Calu3 (cell line): ENCODE data around the gene LRSAM1. TPM values are rescaled to one million over a fixed set of nuclear protein-coding genes. Genes with fewer than 3 reads are reported as not detected.

Experiments used
- BruUV-seq: library from RNA; stranded (reverse); fragments of 400-500 nt; replicated peaks from 2 replicates; lab custom pipeline; 2021; lab: Mats Ljungman, UMichigan
- CTCF ChIA-PET: fragments of 300-600 bp; sonication (Branson Sonifier 250); formaldehyde crosslinking; loops from one replicate; lab custom pipeline; 2022; ENCODE audit warnings: antibody characterized with exemption; lab: Charles Lee
- DNase-seq: peaks from one replicate; pipeline ENCODE4 v3.0.0; 2022
- H3K27ac Mint-ChIP-seq: one replicate; pipeline ENCODE4 v1.8.0; 2022; ENCODE audit warnings: mixed read lengths; ENCODE audit not compliant: unreplicated experiment
- H3K27me3 Mint-ChIP-seq: one replicate; pipeline ENCODE4 v1.8.0; 2022; ENCODE audit warnings: mixed read lengths; ENCODE audit not compliant: unreplicated experiment
- H3K36me3 Mint-ChIP-seq: one replicate; pipeline ENCODE4 v1.8.0; 2022; ENCODE audit warnings: mild to moderate bottlenecking, moderate library complexity, mixed read lengths; ENCODE audit not compliant: insufficient read depth, unreplicated experiment
- H3K4me1 Mint-ChIP-seq: one replicate; pipeline ENCODE4 v1.8.0; 2022; ENCODE audit warnings: mild to moderate bottlenecking, low read depth, mixed read lengths; ENCODE audit not compliant: unreplicated experiment
- H3K4me3 Mint-ChIP-seq: one replicate; pipeline ENCODE4 v1.8.0; 2022; ENCODE audit warnings: mild to moderate bottlenecking, low read depth, moderate library complexity, mixed read lengths; ENCODE audit not compliant: unreplicated experiment
- H3K9me3 Mint-ChIP-seq: one replicate; pipeline ENCODE4 v1.8.0; 2022; ENCODE audit warnings: low read depth, mixed read lengths; ENCODE audit not compliant: unreplicated experiment
- intact Hi-C: fragments of 100-400 bp; cut with micrococcal nuclease; formaldehyde crosslinking; loops from one replicate; pipeline ENCODE4 v1.10.0; 2022; ENCODE audit not compliant: unreplicated experiment
- total RNA-seq: library from RNA; stranded (reverse); gene quantifications from 2 replicates; pipeline ENCODE4 v1.2.3, GENCODE V29; 2022
- TF ChIP-seq, protein P1 (sequence below): fragments of 200-600 bp; IDR thresholded peaks from one replicate; pipeline ENCODE4 v1.8.0; 2022; ENCODE audit warnings: antibody characterized with exemption; ENCODE audit not compliant: unreplicated experiment

Gene LRSAM1
- total RNA-seq, 1 experiment from 2014 or later: 12.0 TPM

DNA sequence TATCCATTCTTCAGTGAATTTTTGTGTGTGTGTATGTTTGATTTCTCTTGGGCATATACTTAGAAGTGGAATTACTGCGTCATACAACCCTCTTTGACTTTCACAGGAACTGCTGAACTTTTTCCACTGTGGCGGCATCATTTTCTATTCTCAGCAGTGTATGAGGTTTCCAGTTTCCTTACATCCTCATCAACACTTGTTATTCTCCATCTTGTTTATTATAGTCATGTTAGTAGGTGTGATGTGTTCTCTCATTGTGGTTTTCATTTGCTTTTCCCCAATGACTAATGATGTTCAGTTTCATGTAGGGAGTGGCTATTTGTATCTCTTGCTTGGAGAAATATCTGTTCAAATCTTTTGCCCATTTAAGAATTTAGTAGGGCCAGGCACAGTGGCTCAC, 24.6 kb upstream of the LRSAM1 start:
- DNase-seq: no peak
- TF ChIP-seq, protein P1, sequence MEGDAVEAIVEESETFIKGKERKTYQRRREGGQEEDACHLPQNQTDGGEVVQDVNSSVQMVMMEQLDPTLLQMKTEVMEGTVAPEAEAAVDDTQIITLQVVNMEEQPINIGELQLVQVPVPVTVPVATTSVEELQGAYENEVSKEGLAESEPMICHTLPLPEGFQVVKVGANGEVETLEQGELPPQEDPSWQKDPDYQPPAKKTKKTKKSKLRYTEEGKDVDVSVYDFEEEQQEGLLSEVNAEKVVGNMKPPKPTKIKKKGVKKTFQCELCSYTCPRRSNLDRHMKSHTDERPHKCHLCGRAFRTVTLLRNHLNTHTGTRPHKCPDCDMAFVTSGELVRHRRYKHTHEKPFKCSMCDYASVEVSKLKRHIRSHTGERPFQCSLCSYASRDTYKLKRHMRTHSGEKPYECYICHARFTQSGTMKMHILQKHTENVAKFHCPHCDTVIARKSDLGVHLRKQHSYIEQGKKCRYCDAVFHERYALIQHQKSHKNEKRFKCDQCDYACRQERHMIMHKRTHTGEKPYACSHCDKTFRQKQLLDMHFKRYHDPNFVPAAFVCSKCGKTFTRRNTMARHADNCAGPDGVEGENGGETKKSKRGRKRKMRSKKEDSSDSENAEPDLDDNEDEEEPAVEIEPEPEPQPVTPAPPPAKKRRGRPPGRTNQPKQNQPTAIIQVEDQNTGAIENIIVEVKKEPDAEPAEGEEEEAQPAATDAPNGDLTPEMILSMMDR: no peak
- intact Hi-C loops: no loop called here
- H3K27ac Mint-ChIP-seq: no peak overlapping the region
- CTCF ChIA-PET: no interaction called here
- no peak overlapping the region for H3K4me3 Mint-ChIP-seq
- H3K36me3 Mint-ChIP-seq: peaks cover 34% of the 10 kb centered on the region
- no TSS peak for BruUV-seq
- no peaks in the 10 kb centered on the region for H3K9me3 Mint-ChIP-seq
- peaks cover 8% of the 10 kb centered on the region for H3K4me1 Mint-ChIP-seq
- H3K27me3 Mint-ChIP-seq: no peaks in the 10 kb centered on the region

DNA sequence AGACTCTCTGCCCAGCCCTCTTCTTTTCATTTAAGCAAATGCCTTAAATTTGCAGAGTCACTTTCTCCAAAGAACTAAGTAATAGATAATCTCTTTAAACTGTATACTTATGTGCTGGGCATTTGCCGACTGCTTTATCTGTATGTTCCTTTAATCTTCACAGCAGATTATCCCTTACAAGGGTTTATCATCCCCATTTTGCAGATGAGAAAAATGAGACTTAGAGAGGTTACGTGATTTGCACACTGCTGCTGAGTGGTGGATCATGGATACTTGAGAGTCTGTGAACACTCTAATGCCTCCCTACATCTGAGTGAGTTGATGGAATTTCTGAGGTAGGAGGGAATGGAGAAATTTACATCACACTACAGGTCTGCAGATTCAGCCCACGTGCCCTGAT, 23.0 kb upstream of the LRSAM1 start:
- CTCF ChIA-PET: no interaction called here
- Mint-ChIP-seq H3K27ac (no peak overlapping the region), H3K36me3 (peaks cover 28% of the 10 kb centered on the region), H3K4me3 (no peak overlapping the region), H3K27me3 (no peaks in the 10 kb centered on the region), H3K9me3 (no peaks in the 10 kb centered on the region), H3K4me1 (no peaks in the 10 kb centered on the region)
- no peak for DNase-seq
- TF ChIP-seq, protein P1: no peak
- BruUV-seq: no TSS peak
- intact Hi-C loops: no loop called here

DNA sequence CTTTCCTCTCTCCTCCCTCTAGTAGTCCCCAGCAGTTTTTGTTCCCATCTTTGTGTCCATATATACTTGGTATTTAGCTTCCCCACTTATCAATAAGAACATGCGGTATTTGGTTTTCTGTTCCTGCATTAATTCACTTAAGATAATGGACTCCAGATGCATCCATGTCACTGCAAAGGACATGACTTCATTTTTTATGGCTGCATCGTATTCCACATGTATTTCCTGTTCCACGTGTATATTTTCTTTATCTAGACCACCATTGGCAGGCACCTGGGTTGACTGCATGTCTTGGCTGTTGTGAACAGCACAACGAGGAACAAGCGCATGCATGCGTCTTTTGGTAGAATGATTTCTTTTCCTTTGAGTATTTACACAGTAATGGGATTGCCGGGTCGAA, 20.9 kb upstream of the LRSAM1 start:
- Mint-ChIP-seq H3K4me3 (no peak overlapping the region), H3K4me1 (no peaks in the 10 kb centered on the region), H3K36me3 (peaks cover 18% of the 10 kb centered on the region), H3K27me3 (no peaks in the 10 kb centered on the region), H3K9me3 (no peaks in the 10 kb centered on the region), H3K27ac (no peak overlapping the region)
- TF ChIP-seq, protein P1: no peak
- CTCF ChIA-PET: no interaction called here
- intact Hi-C loops: no loop called here
- DNase-seq: no peak
- no TSS peak for BruUV-seq

DNA sequence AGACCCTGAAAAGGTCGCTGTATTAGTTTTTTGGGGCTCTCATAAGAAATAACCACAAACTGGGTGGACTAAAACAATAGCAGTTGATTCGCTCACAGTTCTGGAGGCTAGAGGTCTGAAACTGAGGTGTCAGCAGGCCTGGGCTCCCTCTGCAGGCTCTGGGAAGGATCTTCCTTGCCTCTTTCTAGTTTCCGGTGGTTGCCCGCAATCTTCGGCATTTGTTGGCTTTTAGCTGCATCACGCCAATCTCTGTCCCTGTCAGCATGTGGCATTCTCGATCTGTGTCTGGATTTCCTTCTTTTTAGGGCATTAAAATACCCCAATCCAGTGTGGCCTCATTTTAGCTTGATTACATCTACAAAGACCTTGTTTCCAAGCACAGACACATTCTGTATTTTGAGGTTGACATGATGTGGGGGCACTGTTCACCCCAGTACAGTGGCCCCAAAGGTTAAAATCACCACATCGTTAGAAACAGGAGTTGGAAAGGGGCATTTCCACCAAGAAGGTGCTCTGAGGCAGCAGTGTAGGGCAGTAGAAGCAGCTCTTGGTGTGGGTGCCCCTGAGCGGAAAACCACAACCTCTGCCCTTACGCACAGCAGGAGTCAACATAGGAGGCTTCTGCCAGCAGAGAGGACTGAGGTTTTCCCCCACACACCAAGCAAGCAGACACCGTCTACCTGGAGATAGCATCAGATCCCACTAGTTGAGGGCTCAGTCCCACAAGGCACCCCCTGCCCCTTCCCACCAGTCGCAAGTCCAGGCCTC, 13.6 kb upstream of the LRSAM1 start:
- BruUV-seq: no TSS peak
- no peak for DNase-seq
- no peaks in the 10 kb centered on the region for H3K4me1 Mint-ChIP-seq
- intact Hi-C loops: no loop called here
- no peak overlapping the region for H3K4me3 Mint-ChIP-seq
- peaks cover 7% of the 10 kb centered on the region for H3K9me3 Mint-ChIP-seq
- H3K36me3 Mint-ChIP-seq: peaks cover 33% of the 10 kb centered on the region
- TF ChIP-seq, protein P1: no peak
- no peak overlapping the region for H3K27ac Mint-ChIP-seq
- H3K27me3 Mint-ChIP-seq: no peaks in the 10 kb centered on the region
- CTCF ChIA-PET: interaction anchor here (1.2 kb wide), 1 partner anchor 11 kb away, joined by 3 read pairs; no protein-coding TSS in a partner anchor
